Panc1 (cell line): ENCODE results near the gene LDB3. TPM values are rescaled to one million over a fixed set of nuclear protein-coding genes. Genes with fewer than 3 reads are reported as not detected.

Source experiments
- ATAC-seq: fragments of 200-7000 bp; cut with Tn5 transposase; 2 replicates; pipeline ENCODE4 v1.9.1; 2020; ENCODE audit warnings: mild to moderate bottlenecking, moderate library complexity
- BruUV-seq: library from RNA; stranded (reverse); fragments of 400-500 nt; replicated peaks from 2 replicates; lab custom pipeline; 2021; lab: Mats Ljungman, UMichigan
- CTCF ChIA-PET: fragments of 300-600 bp; sonication (Branson Sonifier 250); formaldehyde crosslinking; loops from one replicate; lab custom pipeline; 2022; ENCODE audit warnings: antibody characterized with exemption; lab: Charles Lee
- POLR2A ChIA-PET: fragments of 300-600 bp; sonication (Branson Sonifier 250); formaldehyde crosslinking; loops from one replicate; lab custom pipeline; 2022; ENCODE audit warnings: antibody characterized with exemption; lab: Charles Lee
- DNase-seq: peaks from one replicate; pipeline ENCODE4 v3.0.0-alpha.2; 2010; ENCODE audit warnings: low read depth, low spot score
- H3K27ac ChIP-seq: 2 replicates; pipeline ENCODE4 v1.5.1; 2011; ENCODE audit warnings: mild to moderate bottlenecking, low read length, inconsistent platforms
- H3K27me3 ChIP-seq: fragments of 200-500 bp; sonication (Bioruptor generic); 2 replicates; pipeline ENCODE4 v1.6.0; 2014; ENCODE audit warnings: low read length, inconsistent platforms; ENCODE audit not compliant: control insufficient read depth, insufficient read depth
- H3K36me3 ChIP-seq: fragments of 200-500 bp; sonication (Bioruptor generic); 2 replicates; pipeline ENCODE4 v1.5.1; 2014; ENCODE audit warnings: inconsistent platforms, mild to moderate bottlenecking, low read length, moderate library complexity; ENCODE audit not compliant: control insufficient read depth, insufficient read depth
- H3K4me1 ChIP-seq: 2 replicates; pipeline ENCODE4 v1.5.1; 2011; ENCODE audit warnings: inconsistent platforms, mild to moderate bottlenecking, low read length, moderate library complexity; ENCODE audit not compliant: control insufficient read depth, insufficient read depth
- H3K4me3 ChIP-seq, 2 experiments: 2 replicates each; pipeline ENCODE4 v1.5.1; 2011 to 2012; ENCODE audit warnings: low read depth in 2 of 2, low read length in 2 of 2, mild to moderate bottlenecking in 2 of 2, inconsistent platforms in 1 of 2, moderate library complexity in 1 of 2
- H3K9me3 ChIP-seq: fragments of 200-500 bp; sonication (Bioruptor generic); 2 replicates; pipeline ENCODE4 v1.5.1; 2014; ENCODE audit warnings: low read depth, mild to moderate bottlenecking, inconsistent platforms, low read length, moderate library complexity; ENCODE audit not compliant: control insufficient read depth, insufficient read depth
- CTCF ChIP-seq: fragments of 450-650 bp; IDR thresholded peaks from 2 replicates; pipeline ENCODE4 v1.5.1; 2017; ENCODE audit warnings: mild to moderate bottlenecking
- POLR2AphosphoS5 ChIP-seq: IDR thresholded peaks from 2 replicates; pipeline ENCODE4 v1.6.1; 2012; ENCODE audit warnings: mild to moderate bottlenecking, low read depth, low read length, moderate library complexity
- SIN3A ChIP-seq: IDR thresholded peaks from 2 replicates; pipeline ENCODE4 v1.6.1; 2012; ENCODE audit warnings: low read depth, mild to moderate bottlenecking, low read length, moderate library complexity, borderline replicate concordance; ENCODE audit not compliant: insufficient read depth
- TCF7L2 ChIP-seq: IDR thresholded peaks from 2 replicates; pipeline ENCODE4 v1.6.1; 2011; ENCODE audit warnings: mild to moderate bottlenecking, low read depth, low read length, inconsistent platforms
- in situ Hi-C: cut with HindIII; loops from 2 replicates; pipeline ENCODE4 v1.10.0; 2016; ENCODE audit warnings: low sequenced_read_pairs, low pct_unique_long_range_greater_than_20kb
- intact Hi-C: fragments of 100-400 bp; cut with micrococcal nuclease; formaldehyde crosslinking; loops from one replicate; pipeline ENCODE4 v1.10.0; 2022; ENCODE audit not compliant: unreplicated experiment
- total RNA-seq: library from RNA; stranded (reverse); gene quantifications from one replicate; pipeline ENCODE4 v1.2.1, GENCODE V29; 2021; ENCODE audit not compliant: unreplicated experiment
- TF ChIP-seq, protein P1 (sequence below), 2 experiments: IDR thresholded peaks; 2 replicates each; pipeline ENCODE4 v1.6.1; 2011 to 2012; ENCODE audit warnings: low read depth in 2 of 2, control low read depth in 1 of 2, low read length in 1 of 2, mild to moderate bottlenecking in 1 of 2, moderate library complexity in 1 of 2; ENCODE audit not compliant: insufficient read depth in 1 of 2

Gene LDB3
- total RNA-seq, 1 experiment from 2014 or later = 0.15 TPM

DNA sequence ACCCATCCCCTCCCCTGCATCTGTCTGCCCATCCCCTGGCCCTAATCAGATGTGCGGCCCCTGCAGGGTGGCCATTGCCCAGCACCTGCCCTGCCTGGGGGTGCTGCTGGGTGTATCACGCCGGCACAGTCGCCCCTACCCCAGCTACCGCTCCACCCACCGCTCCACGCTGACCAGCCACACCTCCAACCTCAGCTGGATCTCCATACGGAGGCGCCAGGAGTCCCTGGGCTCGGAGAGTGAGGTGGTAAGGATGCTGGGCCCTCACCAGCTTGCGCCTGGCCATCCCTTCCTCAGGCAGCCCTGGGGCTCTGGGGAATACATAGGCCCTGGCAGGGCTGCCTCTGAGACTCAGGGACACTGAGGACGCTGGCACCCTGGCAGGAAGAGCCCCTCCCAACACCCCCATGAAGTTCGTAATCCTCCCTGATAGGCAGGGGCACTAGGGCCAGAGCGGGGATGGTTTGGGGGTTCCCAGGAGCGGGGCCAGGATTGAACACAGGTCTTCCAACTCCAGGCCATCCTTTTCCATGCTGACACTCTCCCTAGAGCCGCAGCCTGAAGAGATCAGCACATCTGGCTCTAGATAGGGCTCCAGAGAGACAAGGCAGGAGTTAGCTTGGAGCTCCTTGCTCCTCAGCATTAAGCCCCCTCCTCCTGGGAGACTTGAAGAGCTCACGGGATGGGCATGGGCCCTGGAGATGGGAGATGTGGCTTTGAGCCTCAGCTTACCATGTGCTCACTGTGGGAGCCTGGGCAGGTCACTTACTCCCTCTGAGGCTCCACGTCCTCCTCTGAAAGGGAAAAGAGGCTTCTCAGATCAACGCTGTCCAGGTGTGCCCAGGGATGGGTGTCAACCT is 5.9 kb upstream of the LDB3 start:
- no peak for TF ChIP-seq CTCF
- no peak for TF ChIP-seq SIN3A
- TF ChIP-seq TCF7L2 = no peak
- TF ChIP-seq POLR2AphosphoS5 = no peak
- TF ChIP-seq, protein P1, sequence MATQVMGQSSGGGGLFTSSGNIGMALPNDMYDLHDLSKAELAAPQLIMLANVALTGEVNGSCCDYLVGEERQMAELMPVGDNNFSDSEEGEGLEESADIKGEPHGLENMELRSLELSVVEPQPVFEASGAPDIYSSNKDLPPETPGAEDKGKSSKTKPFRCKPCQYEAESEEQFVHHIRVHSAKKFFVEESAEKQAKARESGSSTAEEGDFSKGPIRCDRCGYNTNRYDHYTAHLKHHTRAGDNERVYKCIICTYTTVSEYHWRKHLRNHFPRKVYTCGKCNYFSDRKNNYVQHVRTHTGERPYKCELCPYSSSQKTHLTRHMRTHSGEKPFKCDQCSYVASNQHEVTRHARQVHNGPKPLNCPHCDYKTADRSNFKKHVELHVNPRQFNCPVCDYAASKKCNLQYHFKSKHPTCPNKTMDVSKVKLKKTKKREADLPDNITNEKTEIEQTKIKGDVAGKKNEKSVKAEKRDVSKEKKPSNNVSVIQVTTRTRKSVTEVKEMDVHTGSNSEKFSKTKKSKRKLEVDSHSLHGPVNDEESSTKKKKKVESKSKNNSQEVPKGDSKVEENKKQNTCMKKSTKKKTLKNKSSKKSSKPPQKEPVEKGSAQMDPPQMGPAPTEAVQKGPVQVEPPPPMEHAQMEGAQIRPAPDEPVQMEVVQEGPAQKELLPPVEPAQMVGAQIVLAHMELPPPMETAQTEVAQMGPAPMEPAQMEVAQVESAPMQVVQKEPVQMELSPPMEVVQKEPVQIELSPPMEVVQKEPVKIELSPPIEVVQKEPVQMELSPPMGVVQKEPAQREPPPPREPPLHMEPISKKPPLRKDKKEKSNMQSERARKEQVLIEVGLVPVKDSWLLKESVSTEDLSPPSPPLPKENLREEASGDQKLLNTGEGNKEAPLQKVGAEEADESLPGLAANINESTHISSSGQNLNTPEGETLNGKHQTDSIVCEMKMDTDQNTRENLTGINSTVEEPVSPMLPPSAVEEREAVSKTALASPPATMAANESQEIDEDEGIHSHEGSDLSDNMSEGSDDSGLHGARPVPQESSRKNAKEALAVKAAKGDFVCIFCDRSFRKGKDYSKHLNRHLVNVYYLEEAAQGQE (IDR thresholded peaks at IDR 0.05; ENCODE audit: insufficient read depth in 1 of 2, low read depth in 2 of 2, low read length in 1 of 2) = no peak
- no peak for DNase-seq
- H3K4me1 ChIP-seq = no peaks in the 10 kb centered on the region
- no peak overlapping the region for H3K27ac ChIP-seq
- no TSS peak for BruUV-seq
- no peaks in the 10 kb centered on the region for H3K9me3 ChIP-seq
- ChIA-PET POLR2A (no interaction called here), CTCF (interaction anchor here (0.6 kb wide), 1 partner anchor 298 kb away, joined by 5 read pairs; no protein-coding TSS in a partner anchor)
- no peaks in the 10 kb centered on the region for H3K36me3 ChIP-seq
- H3K4me3 ChIP-seq = no peak overlapping the region
- ATAC-seq = no peak
- in situ Hi-C loops = no loop called here
- H3K27me3 ChIP-seq = no peaks in the 10 kb centered on the region
- intact Hi-C loops = no loop called here

GRCh38 chr10:86663046-86663345 is 5.3 kb upstream of the LDB3 start:
- DNase-seq = no peak
- ChIA-PET POLR2A (no interaction called here), CTCF (interaction anchor here (0.5 to 0.6 kb wide), 2 partner anchors 274 to 298 kb away, joined by 3 to 5 read pairs; no protein-coding TSS in a partner anchor)
- BruUV-seq = no TSS peak
- Histone ChIP-seq H3K9me3 (no peaks in the 10 kb centered on the region), H3K36me3 (no peaks in the 10 kb centered on the region), H3K27ac (no peak overlapping the region), H3K4me3 (no peak overlapping the region), H3K4me1 (no peaks in the 10 kb centered on the region), H3K27me3 (no peaks in the 10 kb centered on the region)
- no peak for TF ChIP-seq TCF7L2
- no peak for TF ChIP-seq CTCF
- no peak for TF ChIP-seq SIN3A
- TF ChIP-seq, protein P1 (IDR thresholded peaks at IDR 0.05; ENCODE audit: insufficient read depth in 1 of 2, low read depth in 2 of 2, low read length in 1 of 2) = no peak
- no peak for TF ChIP-seq POLR2AphosphoS5
- no peak for ATAC-seq
- in situ Hi-C loops = no loop called here
- intact Hi-C loops = no loop called here
